ENCODE data around the gene RPS18. TPM values are rescaled to one million over a fixed set of nuclear protein-coding genes. Genes with fewer than 3 reads are reported as not detected.

Gene RPS18
- total RNA-seq, 1 donor: 10,287 TPM

Other genes starting within 250 kb of the RPS18 start
- gene HLA-DPA1, start 198.4 kb upstream of the RPS18 start, total RNA-seq: 618 TPM
- 396 TPM for gene HLA-DPB1, start 196.1 kb upstream of the RPS18 start, total RNA-seq
- gene COL11A2, start 79.6 kb upstream of the RPS18 start, total RNA-seq: 0.27 TPM
- 23.4 TPM for gene RXRB, start 71.4 kb upstream of the RPS18 start, total RNA-seq
- gene SLC39A7, start 71.2 kb upstream of the RPS18 start, total RNA-seq: 29.9 TPM
- 55.7 TPM for gene HSD17B8, start 67.4 kb upstream of the RPS18 start, total RNA-seq
- 40.4 TPM for gene RING1, start 63.6 kb upstream of the RPS18 start, total RNA-seq
- gene VPS52, start 199 bp upstream of the RPS18 start, total RNA-seq: 62.5 TPM
- gene B3GALT4, start 5.0 kb downstream of the RPS18 start, total RNA-seq: 14.3 TPM
- gene WDR46, start 17.2 kb downstream of the RPS18 start, total RNA-seq: 63.3 TPM
- gene PFDN6, start 17.5 kb downstream of the RPS18 start, total RNA-seq: 7.5 TPM
- gene RGL2, start 26.9 kb downstream of the RPS18 start, total RNA-seq: 35.5 TPM
- gene TAPBP, start 42.0 kb downstream of the RPS18 start, total RNA-seq: 323 TPM
- gene ZBTB22, start 45.7 kb downstream of the RPS18 start, total RNA-seq: 27.7 TPM
- gene DAXX, start 50.9 kb downstream of the RPS18 start, total RNA-seq: 63.6 TPM
- 4.8 TPM for gene KIFC1, start 119.7 kb downstream of the RPS18 start, total RNA-seq
- gene PHF1, start 138.9 kb downstream of the RPS18 start, total RNA-seq: 22.9 TPM
- gene CUTA, start 146.0 kb downstream of the RPS18 start, total RNA-seq: 109 TPM
- 22.4 TPM for gene SYNGAP1, start 148.0 kb downstream of the RPS18 start, total RNA-seq
- 6.2 TPM for gene ZBTB9, start 182.5 kb downstream of the RPS18 start, total RNA-seq